HEK293T (cell line): ENCODE measurements around the gene TLE5.

ENCODE experiments used
- CTCF ChIA-PET: fragments of 350-600 bp; formaldehyde crosslinking; extraction: SDS; loops from one replicate; lab custom pipeline; 2021; ENCODE audit warnings: antibody characterized with exemption, inconsistent platforms; lab: Yijun Ruan, JAX
- POLR2A ChIA-PET: fragments of 350-600 bp; formaldehyde crosslinking; extraction: SDS; loops from one replicate; lab custom pipeline; 2020; ENCODE audit warnings: antibody characterized with exemption, inconsistent platforms; lab: Yijun Ruan, JAX
- DNase-seq: peaks from one replicate; pipeline ENCODE4 v3.0.0; 2012; ENCODE audit warnings: mixed read lengths; ENCODE audit errors: extremely low spot score
- ARNT ChIP-seq: fragments of 450-650 bp; IDR thresholded peaks from 2 replicates; pipeline ENCODE4 v1.6.1; 2017; ENCODE audit warnings: mild to moderate bottlenecking
- BHLHE40 ChIP-seq: fragments of 450-650 bp; IDR thresholded peaks from 2 replicates; pipeline ENCODE4 v1.6.1; 2016; ENCODE audit warnings: mild to moderate bottlenecking, moderate library complexity, borderline replicate concordance
- CTBP1 ChIP-seq: fragments of 450-650 bp; IDR thresholded peaks from 2 replicates; pipeline ENCODE4 v1.6.1; 2016; ENCODE audit warnings: borderline replicate concordance
- ELF4 ChIP-seq: fragments of 450-650 bp; IDR thresholded peaks from 2 replicates; pipeline ENCODE4 v1.6.1; 2017; ENCODE audit warnings: antibody characterized with exemption
- FOXA1 ChIP-seq: fragments of 450-650 bp; IDR thresholded peaks from 2 replicates; pipeline ENCODE4 v1.6.1; 2016; ENCODE audit warnings: mild to moderate bottlenecking
- FOXK2 ChIP-seq: fragments of 450-650 bp; IDR thresholded peaks from 2 replicates; pipeline ENCODE4 v1.6.1; 2016; ENCODE audit warnings: mild to moderate bottlenecking
- FOXM1 ChIP-seq: fragments of 450-650 bp; IDR thresholded peaks from 2 replicates; pipeline ENCODE4 v1.6.1; 2017; ENCODE audit warnings: mild to moderate bottlenecking, borderline replicate concordance
- HDGF ChIP-seq: fragments of 450-650 bp; IDR thresholded peaks from 2 replicates; pipeline ENCODE4 v1.6.1; 2017; ENCODE audit warnings: antibody characterized with exemption, borderline replicate concordance
- L3MBTL2 ChIP-seq: fragments of 450-650 bp; conservative IDR thresholded peaks from 2 replicates; pipeline ENCODE4 v1.6.1; 2016; ENCODE audit warnings: mild to moderate bottlenecking
- LEF1 ChIP-seq: fragments of 450-650 bp; IDR thresholded peaks from 2 replicates; pipeline ENCODE4 v1.6.1; 2017; ENCODE audit warnings: mild to moderate bottlenecking, borderline replicate concordance
- NFRKB ChIP-seq: fragments of 450-650 bp; IDR thresholded peaks from 2 replicates; pipeline ENCODE4 v1.6.1; 2016; ENCODE audit warnings: mild to moderate bottlenecking, moderate library complexity
- PKNOX1 ChIP-seq: fragments of 450-650 bp; IDR thresholded peaks from 2 replicates; pipeline ENCODE4 v1.6.1; 2016
- SP1 ChIP-seq: fragments of 450-650 bp; IDR thresholded peaks from 2 replicates; pipeline ENCODE4 v1.6.1; 2017
- SUZ12 ChIP-seq: fragments of 450-650 bp; IDR thresholded peaks from 2 replicates; pipeline ENCODE4 v1.6.1; 2016; ENCODE audit warnings: mild to moderate bottlenecking
- TARDBP ChIP-seq: fragments of 450-650 bp; IDR thresholded peaks from 2 replicates; pipeline ENCODE4 v1.6.1; 2016
- ZNF384 ChIP-seq: fragments of 450-650 bp; IDR thresholded peaks from 2 replicates; pipeline ENCODE4 v1.6.1; 2016

The TLE5 gene

GRCh38 chr19:3046698-3047495 is 15.4 kb downstream of the TLE5 start:
- TF ChIP-seq HDGF (no peak), L3MBTL2 (no peak), SP1 (no peak), FOXK2 (no peak), SUZ12 (no peak), PKNOX1 (no peak), ELF4 (no peak), ARNT (no peak), ZNF384 (no peak), CTBP1 (no peak), TARDBP (no peak), FOXA1 (no peak), BHLHE40 (no peak), FOXM1 (no peak; the same call in 1 of the 2 replicates), LEF1 (no peak), NFRKB (no peak)
- POLR2A ChIA-PET = interaction anchor here (2.7 kb wide), 1 partner anchor 11 kb away, joined by 18 read pairs; no protein-coding TSS in a partner anchor
- CTCF ChIA-PET = interaction anchor here (1.1 kb wide), 1 partner anchor 10 kb away, joined by 4 read pairs; no protein-coding TSS in a partner anchor
- peak; percentile 55 for DNase-seq

GRCh38 chr19:3045885-3046697 is 16.2 kb downstream of the TLE5 start:
- no peak for DNase-seq
- CTCF ChIA-PET = interaction anchor here (0.6 to 1.1 kb wide), 2 partner anchors 10 to 513 kb away, joined by 4 read pairs; no protein-coding TSS in a partner anchor
- POLR2A ChIA-PET = interaction anchor here (2.7 kb wide), 1 partner anchor 10 kb away, joined by 18 read pairs; no protein-coding TSS in a partner anchor
- TF ChIP-seq L3MBTL2 (no peak), FOXA1 (no peak), ARNT (no peak), LEF1 (no peak)

GRCh38 chr19:3045191-3045590 is 17.1 kb downstream of the TLE5 start:
- no peak for DNase-seq
- no peak for TF ChIP-seq FOXK2
- no peak for TF ChIP-seq PKNOX1
- no peak for TF ChIP-seq SP1
- no peak for TF ChIP-seq FOXA1
- no peak for TF ChIP-seq ZNF384
- TF ChIP-seq LEF1 = no peak
- TF ChIP-seq SUZ12 = no peak
- TF ChIP-seq CTBP1 = no peak
- TF ChIP-seq L3MBTL2 = no peak
- TF ChIP-seq FOXM1 = no peak
- no peak for TF ChIP-seq HDGF
- no peak for TF ChIP-seq TARDBP
- TF ChIP-seq ELF4 = no peak
- TF ChIP-seq NFRKB = no peak
- TF ChIP-seq ARNT = no peak
- ChIA-PET POLR2A (interaction anchor here (0.6 to 2.7 kb wide), 2 partner anchors 9 to 57 kb away, joined by 3 to 18 read pairs; no protein-coding TSS in a partner anchor), CTCF (interaction anchor here (0.6 kb wide), 1 partner anchor 80 kb away, joined by 5 read pairs; no protein-coding TSS in a partner anchor)

GRCh38 chr19:3042621-3043267 is 19.6 kb downstream of the TLE5 start:
- POLR2A ChIA-PET = no interaction called here
- CTCF ChIA-PET = no interaction called here
- no peak for DNase-seq
- TF ChIP-seq CTBP1 = no peak
- no peak for TF ChIP-seq PKNOX1
- TF ChIP-seq SP1 = no peak
- TF ChIP-seq L3MBTL2 = no peak
- TF ChIP-seq LEF1 = no peak
- no peak for TF ChIP-seq ELF4
- TF ChIP-seq SUZ12 = no peak
- TF ChIP-seq BHLHE40 = no peak
- no peak for TF ChIP-seq FOXM1
- TF ChIP-seq NFRKB = no peak
- TF ChIP-seq ZNF384 = no peak
- no peak for TF ChIP-seq HDGF
- TF ChIP-seq TARDBP = no peak
- no peak for TF ChIP-seq FOXK2
- TF ChIP-seq FOXA1 = no peak
- TF ChIP-seq ARNT = no peak
